ENCODE data around the gene RO60. TPM values are rescaled to one million over a fixed set of nuclear protein-coding genes. Genes with fewer than 3 reads are reported as not detected.
A peak's percentile ranks its signal among the peaks of the same experiment; 100 is the strongest.
"Not testable (repeated sequence)": the region's sequence is repeated elsewhere in the genome, so short reads cannot be mapped to it uniquely, and the experiment has no call there.

RO60 gene
- total and polyA plus RNA-seq, 11 donors, result 5.9 to 67.7 (median 54.8) TPM

DNA sequence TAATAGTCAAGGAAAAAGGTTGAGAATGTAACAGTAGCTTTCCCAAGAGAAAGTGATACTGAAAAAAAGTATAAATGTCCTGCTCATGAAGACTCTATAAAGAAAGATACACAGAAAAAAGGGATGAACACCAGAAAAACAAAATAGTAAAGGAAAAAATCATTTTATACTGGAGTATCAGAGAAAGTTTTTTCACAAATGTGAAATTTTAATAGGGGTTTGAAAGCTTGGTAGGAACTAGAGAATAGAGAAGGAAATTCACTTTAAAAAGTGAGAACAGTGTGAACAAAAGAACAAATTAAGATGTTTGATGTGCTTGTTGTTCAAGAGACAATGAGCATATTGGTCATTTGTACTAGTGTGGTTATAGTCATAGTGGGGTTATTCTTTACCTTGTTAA is 25.8 kb upstream of the RO60 start:
- no peak for DNase-seq
- intact Hi-C loops (cut with DNase I), result no loop called here
- no peak overlapping the region for H3K4me3 ChIP-seq
- H3K27me3 ChIP-seq, result no peaks in the 10 kb centered on the region
- H3K4me1 ChIP-seq, result peaks cover 0 to 10% (median 0%) of the 10 kb centered on the region in 12 donors
- no peak for TF ChIP-seq POLR2A (IDR thresholded peaks at IDR 0.05)
- no peak for ATAC-seq
- no peak overlapping the region for H3K27ac ChIP-seq
- peaks cover 0 to 9% (median 5%) of the 10 kb centered on the region in 9 donors for H3K36me3 ChIP-seq
- peaks cover 0 to 9% (median 0%) of the 10 kb centered on the region in 12 donors for H3K9me3 ChIP-seq

DNA sequence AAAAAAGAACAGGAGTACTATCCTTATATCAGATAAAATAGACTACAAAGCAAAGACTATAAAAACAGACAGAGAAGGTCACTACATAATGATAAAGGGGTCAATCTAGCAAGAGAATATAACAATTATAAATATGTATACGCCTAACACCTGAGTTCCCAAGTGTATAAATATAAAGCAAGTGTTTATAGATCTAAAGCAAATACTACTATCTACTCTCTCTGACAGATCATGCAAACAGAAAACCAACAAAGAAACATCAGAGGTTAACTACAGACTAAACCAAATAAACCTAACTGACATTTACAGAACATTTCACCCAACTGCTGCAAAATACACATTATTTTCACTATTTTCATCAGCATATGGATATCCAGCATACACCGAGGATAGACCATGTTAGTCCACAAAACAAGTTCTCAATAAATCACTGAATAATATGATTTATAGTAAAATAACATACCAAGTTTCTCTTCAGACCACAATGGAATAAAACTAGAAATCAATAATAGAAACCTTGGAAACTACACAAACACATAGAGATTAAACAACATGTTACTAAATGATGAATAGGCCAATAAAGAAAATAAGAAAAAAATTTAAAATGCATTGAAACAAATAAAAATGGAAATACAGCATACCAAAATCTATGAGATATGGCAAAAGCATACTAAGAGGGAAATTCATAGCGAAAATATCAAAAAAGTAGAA is 22.9 kb upstream of the RO60 start:
- 93 to 98% (median 96%) methylated on average over 3 of the region's 3 CpGs for WGBS, 4 donors

DNA sequence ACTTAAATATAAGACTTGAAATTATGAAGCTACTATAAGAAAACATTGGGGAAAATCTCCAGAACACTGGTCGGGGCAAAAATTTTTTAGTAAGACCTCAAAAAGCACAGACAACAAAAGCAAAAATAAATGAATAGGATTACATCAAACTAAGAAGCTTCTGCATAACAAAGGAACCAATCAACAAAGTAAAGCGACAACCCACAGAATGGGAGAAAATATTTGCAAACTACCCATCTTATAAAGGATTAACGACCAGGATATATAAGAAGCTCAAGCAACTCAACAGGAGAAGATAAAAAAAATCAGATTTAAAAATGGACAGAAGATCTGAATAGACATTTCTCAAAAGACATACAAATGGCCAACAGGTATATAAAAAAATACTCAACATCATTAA is 19.4 kb upstream of the RO60 start:
- no peaks in the 10 kb centered on the region for H3K27me3 ChIP-seq
- intact Hi-C loops (cut with DNase I), result no loop called here
- 89 to 96% (median 92%) methylated on average over 3 of the region's 3 CpGs for WGBS, 4 donors
- H3K4me1 ChIP-seq, result peaks cover 0 to 8% (median 1%) of the 10 kb centered on the region in 12 donors
- no peak overlapping the region for H3K27ac ChIP-seq
- peaks cover 0 to 6% (median 0%) of the 10 kb centered on the region in 12 donors for H3K9me3 ChIP-seq
- DNase-seq, result no peak
- TF ChIP-seq POLR2A (IDR thresholded peaks at IDR 0.05), result no peak
- TF ChIP-seq, protein P1, sequence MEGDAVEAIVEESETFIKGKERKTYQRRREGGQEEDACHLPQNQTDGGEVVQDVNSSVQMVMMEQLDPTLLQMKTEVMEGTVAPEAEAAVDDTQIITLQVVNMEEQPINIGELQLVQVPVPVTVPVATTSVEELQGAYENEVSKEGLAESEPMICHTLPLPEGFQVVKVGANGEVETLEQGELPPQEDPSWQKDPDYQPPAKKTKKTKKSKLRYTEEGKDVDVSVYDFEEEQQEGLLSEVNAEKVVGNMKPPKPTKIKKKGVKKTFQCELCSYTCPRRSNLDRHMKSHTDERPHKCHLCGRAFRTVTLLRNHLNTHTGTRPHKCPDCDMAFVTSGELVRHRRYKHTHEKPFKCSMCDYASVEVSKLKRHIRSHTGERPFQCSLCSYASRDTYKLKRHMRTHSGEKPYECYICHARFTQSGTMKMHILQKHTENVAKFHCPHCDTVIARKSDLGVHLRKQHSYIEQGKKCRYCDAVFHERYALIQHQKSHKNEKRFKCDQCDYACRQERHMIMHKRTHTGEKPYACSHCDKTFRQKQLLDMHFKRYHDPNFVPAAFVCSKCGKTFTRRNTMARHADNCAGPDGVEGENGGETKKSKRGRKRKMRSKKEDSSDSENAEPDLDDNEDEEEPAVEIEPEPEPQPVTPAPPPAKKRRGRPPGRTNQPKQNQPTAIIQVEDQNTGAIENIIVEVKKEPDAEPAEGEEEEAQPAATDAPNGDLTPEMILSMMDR (IDR thresholded peaks at IDR 0.05), result no peak
- no peak overlapping the region for H3K4me3 ChIP-seq
- H3K36me3 ChIP-seq, result peaks cover 0 to 19% (median 1%) of the 10 kb centered on the region in 9 donors
- ATAC-seq, result no peak

More for the DNA sequence above, 22.9 kb upstream of the RO60 start:
- no peak overlapping the region for H3K4me3 ChIP-seq
- no peaks in the 10 kb centered on the region for H3K4me1 ChIP-seq
- intact Hi-C loops (cut with DNase I), result no loop called here
- H3K9me3 ChIP-seq, result peaks cover 0 to 9% (median 0%) of the 10 kb centered on the region in 12 donors
- no peak for ATAC-seq
- DNase-seq, result no peak
- H3K36me3 ChIP-seq, result no peaks in the 10 kb centered on the region
- no peaks in the 10 kb centered on the region for H3K27me3 ChIP-seq
- TF ChIP-seq, protein P1 (IDR thresholded peaks at IDR 0.05), result no peak
- no peak for TF ChIP-seq POLR2A (IDR thresholded peaks at IDR 0.05)
- H3K27ac ChIP-seq, result no peak overlapping the region

DNA sequence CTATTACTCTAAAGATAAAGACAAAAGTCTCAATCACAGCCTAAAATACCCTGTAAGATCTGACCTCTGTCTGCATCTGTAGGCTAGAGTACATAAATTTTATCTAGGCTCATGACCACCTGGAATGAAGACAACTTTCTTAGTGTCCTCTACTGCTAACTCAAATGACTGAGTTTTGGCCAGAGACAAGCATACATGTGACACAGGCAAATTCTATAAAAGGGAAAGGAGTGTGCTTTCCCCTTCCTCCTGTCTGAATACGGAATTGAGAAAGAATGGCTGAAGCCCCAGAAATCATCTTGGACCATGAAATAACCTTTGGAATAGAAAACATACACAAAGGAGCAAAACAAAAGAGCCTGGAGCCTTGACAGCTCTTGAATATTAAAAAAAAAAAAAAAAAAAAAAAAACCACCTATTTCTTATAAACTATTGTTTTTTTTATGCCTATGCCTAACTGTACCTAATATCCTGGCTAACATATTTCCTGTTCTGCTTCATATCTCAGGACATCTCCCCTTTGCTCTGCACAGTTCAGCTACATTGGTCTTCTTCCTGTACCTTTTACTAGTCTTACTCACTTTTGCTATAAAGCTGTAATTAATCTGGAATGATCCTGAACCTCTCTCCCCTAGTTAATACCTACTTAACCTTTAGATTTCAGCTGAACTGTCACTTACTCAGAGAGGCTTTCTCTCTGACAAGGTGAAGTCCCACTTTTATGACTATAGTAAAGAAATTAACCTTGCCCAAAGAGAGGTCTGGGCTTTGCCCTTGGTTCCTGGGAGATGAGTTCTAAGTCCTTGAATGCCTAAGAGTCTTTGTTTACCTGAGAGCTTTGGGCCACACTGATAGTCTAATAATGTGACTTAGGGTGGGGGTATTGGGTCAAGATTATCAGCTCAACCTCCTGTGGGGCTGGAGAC is 16.4 kb upstream of the RO60 start:
- Histone ChIP-seq H3K27ac (peak overlapping the region in 8 of 12 donors; percentile 5 to 64 (median 24)), H3K4me3 (no peak overlapping the region), H3K36me3 (peaks cover 0 to 44% (median 17%) of the 10 kb centered on the region in 9 donors), H3K4me1 (peaks cover 0 to 8% (median 1%) of the 10 kb centered on the region in 12 donors), H3K27me3 (no peaks in the 10 kb centered on the region), H3K9me3 (no peaks in the 10 kb centered on the region)
- 21 to 62% (median 43%) methylated on average over 1 of the region's 1 CpG for WGBS, 4 donors
- TF ChIP-seq, protein P1 (IDR thresholded peaks at IDR 0.05), result no peak
- TF ChIP-seq POLR2A (IDR thresholded peaks at IDR 0.05), result no peak
- intact Hi-C loops (cut with DNase I), result no loop called here
- ATAC-seq (peak in 2 of 4 donors; percentile 46 to 69), DNase-seq (no peak)

DNA sequence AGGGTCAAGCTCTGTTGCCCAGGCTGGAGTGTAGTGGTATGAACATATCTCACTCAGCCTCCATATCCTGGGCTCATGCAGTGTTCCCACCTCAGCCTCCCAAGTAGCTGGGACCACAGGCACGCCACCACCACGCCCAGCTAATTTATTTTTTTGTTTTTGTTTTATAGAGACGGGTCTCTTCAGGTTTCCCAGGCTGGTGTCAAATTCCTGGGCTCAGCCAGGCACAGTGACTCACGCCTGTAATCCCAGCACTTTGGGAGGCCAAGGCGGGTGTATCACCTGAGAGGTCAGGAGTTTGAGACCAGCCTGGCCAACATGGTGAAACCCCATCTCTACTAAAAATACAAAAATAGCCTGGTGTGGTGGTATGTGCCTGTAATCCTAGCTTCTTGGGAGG is 10.5 kb upstream of the RO60 start:
- H3K27me3 ChIP-seq; DNase-seq; H3K4me1 ChIP-seq; H3K4me3 ChIP-seq; H3K9me3 ChIP-seq; ATAC-seq; intact Hi-C loops (cut with DNase I); H3K27ac ChIP-seq: not testable (repeated sequence)
- peaks cover 0 to 73% (median 50%) of the 10 kb centered on the region in 9 donors for H3K36me3 ChIP-seq
- WGBS, 4 donors, result 95 to 99% (median 96%) methylated on average over 5 of the region's 5 CpGs
